ENCODE data around the gene COL18A1. TPM values are rescaled to one million over a fixed set of nuclear protein-coding genes. Genes with fewer than 3 reads are reported as not detected.

Gene COL18A1
- total and polyA plus RNA-seq, 2 donors (not counting 1 experiment from before 2014, with no cell fraction given) = 15.6 to 24.7 TPM

GRCh38 chr21:45380566-45380965 lies 24.4 kb upstream of the COL18A1 start:
- 92% methylated on average over 30 of the region's 30 CpGs for WGBS (ENCODE audit: insufficient coverage)
- H3K27me3 Mint-ChIP-seq = peaks cover 39% of the 10 kb centered on the region

More at GRCh38 chr21:45380566-45380965, 24.4 kb upstream of the COL18A1 start:
- H3K79me2 ChIP-seq (ENCODE audit: control insufficient read depth, insufficient read depth, low read length) = no peaks in the 10 kb centered on the region
- CTCF ChIA-PET = no interaction called here
- intact Hi-C loops (cut with micrococcal nuclease) = no loop called here
- H3K27ac ChIP-seq (ENCODE audit: low read length in 2 of 2) = no peak overlapping the region
- H3K4me1 ChIP-seq (ENCODE audit: control insufficient read depth in 2 of 2, insufficient read depth in 2 of 2, low read length in 2 of 2) = no peaks in the 10 kb centered on the region
- no peak for DNase-seq
- no peak overlapping the region for H3K9ac ChIP-seq (ENCODE audit: low read length)
- no peak overlapping the region for H3K4me3 Mint-ChIP-seq
- no peak overlapping the region for H2AFZ ChIP-seq (ENCODE audit: insufficient read depth, low read depth, low read length, poor library complexity, severe bottlenecking)
- peaks cover 0 to 15% (median 0%) of the 10 kb centered on the region in 3 donors for H3K9me3 ChIP-seq (ENCODE audit: control extremely low read depth in 1 of 3, control insufficient read depth in 2 of 3, insufficient read depth in 1 of 3, low read length in 2 of 3)
- H3K4me1 Mint-ChIP-seq = no peaks in the 10 kb centered on the region
- TF ChIP-seq CTCF (IDR thresholded peaks at IDR 0.05) (no peak), EZH2 (IDR thresholded peaks at IDR 0.05; ENCODE audit: borderline replicate concordance, insufficient read depth, low read depth, low read length, poor library complexity, severe bottlenecking) (no peak)
- no peaks in the 10 kb centered on the region for H3K9me3 Mint-ChIP-seq (ENCODE audit: insufficient read depth)
- POLR2A ChIA-PET = no interaction called here
- no peak overlapping the region for H3K4me3 ChIP-seq (ENCODE audit: control extremely low read depth in 1 of 5, extremely low read depth in 1 of 5, insufficient read depth in 1 of 5, low read depth in 2 of 5, low read length in 4 of 5)
- no peaks in the 10 kb centered on the region for H4K20me1 ChIP-seq (ENCODE audit: control insufficient read depth, insufficient read depth, low read length, poor library complexity, severe bottlenecking)
- H3K27me3 ChIP-seq (replicated peaks in 1 of 4; ENCODE audit: control extremely low read depth in 1 of 4, control insufficient read depth in 3 of 4, insufficient read depth in 4 of 4, low read length in 3 of 4) = peaks cover 0 to 8% (median 0%) of the 10 kb centered on the region in 4 experiments
- no peaks in the 10 kb centered on the region for H3K36me3 ChIP-seq (replicated peaks in 1 of 2; ENCODE audit: control extremely low read depth in 1 of 2, control insufficient read depth in 1 of 2, extremely low read depth in 1 of 2, insufficient read depth in 2 of 2, low read length in 1 of 2)
- no peak overlapping the region for H3K27ac Mint-ChIP-seq
- no peak overlapping the region for H3K4me2 ChIP-seq (replicated peaks; ENCODE audit: low read depth, low read length, poor library complexity, severe bottlenecking)
- ATAC-seq (ENCODE audit: low read depth) = no peak
